HepG2 (cell line): ENCODE results near the gene RPS8. TPM values are rescaled to one million over a fixed set of nuclear protein-coding genes. Genes with fewer than 3 reads are reported as not detected.
A peak's percentile ranks its signal among the peaks of the same experiment; 100 is the strongest.

Experiments used
- CBX1 ChIP-seq: IDR thresholded peaks from one replicate; pipeline ENCODE4 v1.6.1; 2016; ENCODE audit warnings: antibody characterized with exemption, low read depth
- CCDC6 ChIP-seq: sonication (generic); formaldehyde crosslinking; IDR thresholded peaks from 2 replicates; pipeline ENCODE4 v1.8.1; 2022; ENCODE audit warnings: mild to moderate bottlenecking, missing genetic modification reagents, moderate library complexity
- ERF ChIP-seq: IDR thresholded peaks from 2 replicates; pipeline ENCODE4 v1.6.1; 2018; ENCODE audit warnings: missing biosample characterization, missing genetic modification reagents
- HHEX ChIP-seq: IDR thresholded peaks from 2 replicates; pipeline ENCODE4 v1.6.1; 2016; ENCODE audit warnings: control low read depth
- KLF15 ChIP-seq: sonication (generic); formaldehyde crosslinking; IDR thresholded peaks from 2 replicates; pipeline ENCODE4 v1.8.1; 2023; ENCODE audit warnings: borderline replicate concordance, mild to moderate bottlenecking, inconsistent platforms, missing genetic modification reagents, mixed read lengths
- SMAD1 ChIP-seq: sonication (generic); formaldehyde crosslinking; IDR thresholded peaks from 2 replicates; pipeline ENCODE4 v1.4.0; 2020; ENCODE audit warnings: missing genetic modification reagents, low read depth, mild to moderate bottlenecking, borderline replicate concordance
- TARDBP ChIP-seq: sonication (generic); formaldehyde crosslinking; IDR thresholded peaks from 2 replicates; pipeline ENCODE4 v1.8.0; 2022; ENCODE audit warnings: mild to moderate bottlenecking, missing genetic modification reagents
- ZFP36L2 ChIP-seq: sonication (generic); formaldehyde crosslinking; IDR thresholded peaks from 2 replicates; pipeline ENCODE4 v1.4.0; 2020; ENCODE audit warnings: missing genetic modification reagents
- ZIK1 ChIP-seq: sonication (generic); formaldehyde crosslinking; IDR thresholded peaks from 2 replicates; pipeline ENCODE4 v1.5.0; 2020; ENCODE audit warnings: mild to moderate bottlenecking, low read depth, missing genetic modification reagents, borderline replicate concordance
- ZNF101 ChIP-seq: sonication (generic); formaldehyde crosslinking; IDR thresholded peaks from 2 replicates; pipeline ENCODE4 v1.4.0; 2020; ENCODE audit warnings: mild to moderate bottlenecking, low read depth, missing genetic modification reagents, borderline replicate concordance
- ZNF34 ChIP-seq: sonication (generic); formaldehyde crosslinking; IDR thresholded peaks from 2 replicates; pipeline ENCODE4 v1.4.0; 2020; ENCODE audit warnings: mild to moderate bottlenecking, missing genetic modification reagents, borderline replicate concordance
- ZNF775 ChIP-seq: sonication (generic); formaldehyde crosslinking; IDR thresholded peaks from 2 replicates; pipeline ENCODE4 v1.4.0; 2020; ENCODE audit warnings: missing genetic modification reagents, mild to moderate bottlenecking, moderate library complexity, borderline replicate concordance
- ZNF777 ChIP-seq: sonication (generic); formaldehyde crosslinking; IDR thresholded peaks from 2 replicates; pipeline ENCODE4 v1.4.0; 2020; ENCODE audit warnings: missing genetic modification reagents
- ZNF83 ChIP-seq: sonication (generic); formaldehyde crosslinking; IDR thresholded peaks from 2 replicates; pipeline ENCODE4 v1.4.0; 2020; ENCODE audit warnings: missing genetic modification reagents, mild to moderate bottlenecking, borderline replicate concordance
- polyA plus RNA-seq, 8 experiments: library from polyadenylated mRNA; depleted of rRNA in 3 of 8; stranded (reverse) in 7 of 8; unstranded in 1 of 8; fragments of >200 nt; fragmentation: Illumina TruSeq in 4 of 8; extraction: Trizol in 4 of 8; gene quantifications; 2 replicates each; pipeline versions ENCODE4 v1.2.1 to v1.2.3, GENCODE V29; 2011 to 2016; ENCODE audit warnings: low read depth in 4 of 8, missing spikeins in 1 of 8, mixed read lengths in 1 of 8; ENCODE audit not compliant: insufficient read depth in 1 of 8
- total RNA-seq, 5 experiments: library from RNA; depleted of rRNA; stranded (reverse); fragments of >200 nt; fragmentation: Illumina TruSeq; extraction: Trizol; gene quantifications; 2 replicates each; pipeline ENCODE4 v1.2.3, GENCODE V29; 2016; ENCODE audit warnings: low read depth in 1 of 5
- TF ChIP-seq, protein P1 (sequence below): sonication (generic); formaldehyde crosslinking; IDR thresholded peaks from 2 replicates; pipeline ENCODE4 v1.8.1; 2023; ENCODE audit warnings: mild to moderate bottlenecking, moderate library complexity, missing genetic modification reagents
- TF ChIP-seq, protein P2 (sequence below): sonication (generic); formaldehyde crosslinking; IDR thresholded peaks from 2 replicates; pipeline ENCODE4 v1.5.1; 2020; ENCODE audit warnings: mild to moderate bottlenecking, missing genetic modification reagents, moderate library complexity
- TF ChIP-seq, protein P3 (sequence below): sonication (generic); formaldehyde crosslinking; IDR thresholded peaks from 2 replicates; pipeline ENCODE4 v1.8.1; 2022; ENCODE audit warnings: low read depth, mild to moderate bottlenecking, missing genetic modification reagents

RPS8 gene
- total and polyA plus RNA-seq, 2 of the 13 experiments (the other 11 are each of a cell fraction or from before 2014, with no cell fraction given), result 2,628 to 2,822 TPM

DNA sequence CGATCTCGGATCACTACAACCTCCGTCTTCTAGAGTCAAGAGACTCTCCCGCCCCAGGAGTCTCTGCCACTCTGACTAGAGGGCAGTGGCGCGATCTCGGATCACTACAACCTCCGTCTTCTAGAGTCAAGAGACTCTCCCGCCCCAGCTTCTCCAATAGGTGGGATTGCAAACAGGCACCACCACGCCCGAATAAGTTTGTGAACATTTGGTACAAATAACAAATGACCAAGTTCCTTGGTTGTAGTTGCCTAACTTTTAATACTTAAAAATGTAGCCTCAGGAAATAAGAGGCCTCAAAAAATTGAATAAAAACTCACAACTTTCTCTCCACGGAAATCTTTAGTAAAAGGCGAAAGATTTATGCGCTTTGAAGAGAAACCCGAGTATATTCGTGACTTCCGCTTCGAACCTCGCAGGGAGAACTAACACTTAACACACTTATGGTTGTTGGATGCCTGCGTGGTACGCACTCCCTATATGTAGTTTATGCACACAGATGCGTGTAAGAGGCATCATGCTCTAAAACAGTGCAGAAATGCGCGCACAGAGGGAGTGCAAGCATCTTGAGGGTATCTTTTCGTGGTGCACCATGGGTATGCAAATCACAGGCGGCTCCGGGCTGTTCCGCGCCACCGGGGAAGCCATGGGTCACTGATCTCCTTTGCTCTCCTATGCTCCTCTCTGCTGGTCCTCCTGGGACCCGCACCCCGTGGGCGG, 44.4 kb downstream of the RPS8 start (continued):
- TF ChIP-seq, protein P1, sequence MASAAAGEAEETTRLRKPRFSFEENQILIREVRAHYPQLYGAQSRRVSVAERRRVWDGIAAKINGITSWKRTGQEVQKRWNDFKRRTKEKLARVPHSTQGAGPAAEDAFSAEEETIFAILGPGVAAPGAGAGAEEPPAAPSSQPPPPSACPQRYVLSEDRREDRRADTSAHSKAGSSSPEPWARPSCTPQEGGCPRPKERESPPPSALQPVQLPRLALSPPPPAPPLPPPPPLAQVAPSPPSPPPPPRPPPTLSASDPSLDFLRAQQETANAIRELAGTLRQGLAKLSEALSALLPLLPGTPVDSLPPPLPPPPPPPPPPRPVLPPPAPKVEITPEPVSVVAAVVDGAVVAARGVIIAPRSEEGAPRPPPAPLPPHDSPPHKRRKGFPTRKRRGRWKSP, result peak; percentile 89
- TF ChIP-seq, protein P2, sequence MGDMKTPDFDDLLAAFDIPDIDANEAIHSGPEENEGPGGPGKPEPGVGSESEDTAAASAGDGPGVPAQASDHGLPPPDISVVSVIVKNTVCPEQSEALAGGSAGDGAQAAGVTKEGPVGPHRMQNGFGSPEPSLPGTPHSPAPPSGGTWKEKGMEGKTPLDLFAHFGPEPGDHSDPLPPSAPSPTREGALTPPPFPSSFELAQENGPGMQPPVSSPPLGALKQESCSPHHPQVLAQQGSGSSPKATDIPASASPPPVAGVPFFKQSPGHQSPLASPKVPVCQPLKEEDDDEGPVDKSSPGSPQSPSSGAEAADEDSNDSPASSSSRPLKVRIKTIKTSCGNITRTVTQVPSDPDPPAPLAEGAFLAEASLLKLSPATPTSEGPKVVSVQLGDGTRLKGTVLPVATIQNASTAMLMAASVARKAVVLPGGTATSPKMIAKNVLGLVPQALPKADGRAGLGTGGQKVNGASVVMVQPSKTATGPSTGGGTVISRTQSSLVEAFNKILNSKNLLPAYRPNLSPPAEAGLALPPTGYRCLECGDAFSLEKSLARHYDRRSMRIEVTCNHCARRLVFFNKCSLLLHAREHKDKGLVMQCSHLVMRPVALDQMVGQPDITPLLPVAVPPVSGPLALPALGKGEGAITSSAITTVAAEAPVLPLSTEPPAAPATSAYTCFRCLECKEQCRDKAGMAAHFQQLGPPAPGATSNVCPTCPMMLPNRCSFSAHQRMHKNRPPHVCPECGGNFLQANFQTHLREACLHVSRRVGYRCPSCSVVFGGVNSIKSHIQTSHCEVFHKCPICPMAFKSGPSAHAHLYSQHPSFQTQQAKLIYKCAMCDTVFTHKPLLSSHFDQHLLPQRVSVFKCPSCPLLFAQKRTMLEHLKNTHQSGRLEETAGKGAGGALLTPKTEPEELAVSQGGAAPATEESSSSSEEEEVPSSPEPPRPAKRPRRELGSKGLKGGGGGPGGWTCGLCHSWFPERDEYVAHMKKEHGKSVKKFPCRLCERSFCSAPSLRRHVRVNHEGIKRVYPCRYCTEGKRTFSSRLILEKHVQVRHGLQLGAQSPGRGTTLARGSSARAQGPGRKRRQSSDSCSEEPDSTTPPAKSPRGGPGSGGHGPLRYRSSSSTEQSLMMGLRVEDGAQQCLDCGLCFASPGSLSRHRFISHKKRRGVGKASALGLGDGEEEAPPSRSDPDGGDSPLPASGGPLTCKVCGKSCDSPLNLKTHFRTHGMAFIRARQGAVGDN (CRISPR knock-in tag), result no peak; the same call in 1 of the 2 replicates
- TF ChIP-seq CCDC6 (CRISPR knock-in tag) (peak; percentile 88; the same call in 1 of the 2 replicates), ZNF83 (CRISPR knock-in tag) (no peak), ZNF101 (no peak; the same call in 1 of the 2 replicates), HHEX (CRISPR knock-in tag) (no peak), ERF (CRISPR knock-in tag) (peak; percentile 77; the same call in 1 of the 2 replicates), ZFP36L2 (CRISPR knock-in tag) (no peak), ZNF775 (peak; percentile 56; the same call in 1 of the 2 replicates), KLF15 (no peak), ZNF777 (CRISPR knock-in tag) (no peak), ZIK1 (no peak), SMAD1 (no peak), CBX1 (peak; percentile 98), TARDBP (no peak; the same call in none of the 2 replicates), ZNF34 (CRISPR knock-in tag) (peak; percentile 75; the same call in 1 of the 2 replicates)
- TF ChIP-seq, protein P3, sequence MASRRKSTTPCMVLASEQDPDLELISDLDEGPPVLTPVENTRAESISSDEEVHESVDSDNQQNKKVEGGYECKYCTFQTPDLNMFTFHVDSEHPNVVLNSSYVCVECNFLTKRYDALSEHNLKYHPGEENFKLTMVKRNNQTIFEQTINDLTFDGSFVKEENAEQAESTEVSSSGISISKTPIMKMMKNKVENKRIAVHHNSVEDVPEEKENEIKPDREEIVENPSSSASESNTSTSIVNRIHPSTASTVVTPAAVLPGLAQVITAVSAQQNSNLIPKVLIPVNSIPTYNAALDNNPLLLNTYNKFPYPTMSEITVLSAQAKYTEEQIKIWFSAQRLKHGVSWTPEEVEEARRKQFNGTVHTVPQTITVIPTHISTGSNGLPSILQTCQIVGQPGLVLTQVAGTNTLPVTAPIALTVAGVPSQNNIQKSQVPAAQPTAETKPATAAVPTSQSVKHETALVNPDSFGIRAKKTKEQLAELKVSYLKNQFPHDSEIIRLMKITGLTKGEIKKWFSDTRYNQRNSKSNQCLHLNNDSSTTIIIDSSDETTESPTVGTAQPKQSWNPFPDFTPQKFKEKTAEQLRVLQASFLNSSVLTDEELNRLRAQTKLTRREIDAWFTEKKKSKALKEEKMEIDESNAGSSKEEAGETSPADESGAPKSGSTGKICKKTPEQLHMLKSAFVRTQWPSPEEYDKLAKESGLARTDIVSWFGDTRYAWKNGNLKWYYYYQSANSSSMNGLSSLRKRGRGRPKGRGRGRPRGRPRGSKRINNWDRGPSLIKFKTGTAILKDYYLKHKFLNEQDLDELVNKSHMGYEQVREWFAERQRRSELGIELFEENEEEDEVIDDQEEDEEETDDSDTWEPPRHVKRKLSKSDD (CRISPR knock-in tag), result peak; percentile 51; the same call in 1 of the 2 replicates
